Smooth muscle cell (in vitro differentiated cells): ENCODE measurements around the gene PLA2G4E. TPM values are rescaled to one million over a fixed set of nuclear protein-coding genes. Genes with fewer than 3 reads are reported as not detected.

Source experiments
- DNase-seq: peaks from one replicate; lab custom pipeline; 2025; ENCODE audit not compliant: unreplicated experiment; lab: John Stamatoyannopoulos, UW
- H2AFZ ChIP-seq: fragments of 200-600 bp; sonication (generic); 2 replicates; pipeline ENCODE4 v1.6.0; 2016; ENCODE audit warnings: antibody characterized with exemption, low read depth, mild to moderate bottlenecking
- H3F3A ChIP-seq: fragments of 200-600 bp; sonication (generic); 2 replicates; pipeline ENCODE4 v1.6.0; 2017; ENCODE audit warnings: antibody characterized with exemption, low read depth
- H3K27ac ChIP-seq: fragments of 200-600 bp; sonication (generic); 2 replicates; pipeline ENCODE4 v1.5.1; 2016; ENCODE audit warnings: low read depth, mild to moderate bottlenecking
- H3K27me3 ChIP-seq: fragments of 200-600 bp; sonication (generic); 2 replicates; pipeline ENCODE4 v1.6.1; 2016; ENCODE audit warnings: low read depth, mild to moderate bottlenecking
- H3K36me3 ChIP-seq: fragments of 200-600 bp; sonication (generic); 2 replicates; pipeline ENCODE4 v1.5.1; 2016; ENCODE audit warnings: low read depth
- H3K4me1 ChIP-seq: fragments of 200-600 bp; sonication (generic); 2 replicates; pipeline ENCODE4 v1.5.1; 2016; ENCODE audit warnings: low read depth
- H3K4me2 ChIP-seq: fragments of 200-600 bp; sonication (generic); 2 replicates; pipeline ENCODE4 v1.6.0; 2016; ENCODE audit warnings: mild to moderate bottlenecking
- H3K4me3 ChIP-seq: fragments of 200-600 bp; sonication (generic); 2 replicates; pipeline ENCODE4 v1.5.1; 2016; ENCODE audit warnings: mild to moderate bottlenecking
- H3K79me2 ChIP-seq: fragments of 200-600 bp; sonication (generic); 2 replicates; pipeline ENCODE4 v1.6.0; 2016; ENCODE audit warnings: low read depth, mild to moderate bottlenecking
- H3K9ac ChIP-seq: fragments of 200-600 bp; sonication (generic); 2 replicates; pipeline ENCODE4 v1.6.0; 2016; ENCODE audit warnings: low read depth
- H3K9me3 ChIP-seq: fragments of 200-600 bp; sonication (generic); replicated peaks from 2 replicates; pipeline ENCODE4 v1.5.1; 2016; ENCODE audit warnings: low read depth
- H4K20me1 ChIP-seq: fragments of 200-600 bp; sonication (generic); 2 replicates; pipeline ENCODE4 v1.6.0; 2016; ENCODE audit warnings: low read depth
- CTCF ChIP-seq: fragments of 200-600 bp; sonication (generic); IDR thresholded peaks from 2 replicates; pipeline ENCODE4 v1.5.1; 2017; ENCODE audit warnings: borderline replicate concordance, mild to moderate bottlenecking, antibody characterized with exemption; ENCODE audit not compliant: insufficient read depth, poor library complexity, severe bottlenecking
- WGBS: methylation state at CpG from one replicate; pipeline ENCODE4 v1.1.7; 2016; ENCODE audit warnings: low lambda C conversion rate; 5-methylcytosine and 5-hydroxymethylcytosine counted together
- polyA plus RNA-seq: library from polyadenylated mRNA; unstranded; fragments of >200 nt; fragmentation: Nextera tagmentation; extraction: Ambion mirVana; gene quantifications from 2 replicates; pipeline ENCODE4 v1.2.1, GENCODE V29; 2016
- total RNA-seq: library from RNA; depleted of rRNA; stranded (reverse); fragments of >200 nt; gene quantifications from 2 replicates; pipeline ENCODE4 v1.2.3, GENCODE V29; 2014

PLA2G4E gene
- total and polyA plus RNA-seq, 2 experiments from 2014 or later = 1.6 TPM; not detected in 1

- Histone ChIP-seq H3K79me2 (no peaks in the 10 kb centered on the region), H3K9me3 (no peaks in the 10 kb centered on the region), H2AFZ (no peak overlapping the region), H4K20me1 (no peaks in the 10 kb centered on the region), H3K27ac (no peak overlapping the region), H3K4me2 (no peak overlapping the region), H3F3A (no peaks in the 10 kb centered on the region), H3K9ac (no peak overlapping the region), H3K4me3 (no peak overlapping the region), H3K36me3 (no peaks in the 10 kb centered on the region), H3K27me3 (no peaks in the 10 kb centered on the region), H3K4me1 (no peaks in the 10 kb centered on the region)
- no peak for TF ChIP-seq CTCF
- no peak for DNase-seq
- 96% methylated on average over 8 of the region's 8 CpGs for WGBS
These were observed 16.8 kb upstream of the PLA2G4E start for GRCh38 chr15:42037656-42038055.

- H3F3A ChIP-seq = no peaks in the 10 kb centered on the region
- no peaks in the 10 kb centered on the region for H3K9me3 ChIP-seq
- H3K4me3 ChIP-seq = no peak overlapping the region
- H2AFZ ChIP-seq = no peak overlapping the region
- no peaks in the 10 kb centered on the region for H4K20me1 ChIP-seq
- no peak overlapping the region for H3K4me2 ChIP-seq
- TF ChIP-seq CTCF = no peak
- no peaks in the 10 kb centered on the region for H3K4me1 ChIP-seq
- no peaks in the 10 kb centered on the region for H3K27me3 ChIP-seq
- WGBS = 95% methylated on average over 9 of the region's 9 CpGs
- H3K36me3 ChIP-seq = no peaks in the 10 kb centered on the region
- H3K9ac ChIP-seq = no peak overlapping the region
- DNase-seq = no peak
- H3K27ac ChIP-seq = no peak overlapping the region
- no peaks in the 10 kb centered on the region for H3K79me2 ChIP-seq
These were observed 16.1 kb upstream of the PLA2G4E start for GRCh38 chr15:42036966-42037365.

- Histone ChIP-seq H3K36me3 (no peaks in the 10 kb centered on the region), H3K9ac (no peak overlapping the region), H3K27ac (no peak overlapping the region), H4K20me1 (no peaks in the 10 kb centered on the region), H3K4me1 (no peaks in the 10 kb centered on the region), H3K79me2 (no peaks in the 10 kb centered on the region), H2AFZ (no peak overlapping the region), H3K27me3 (no peaks in the 10 kb centered on the region), H3F3A (no peaks in the 10 kb centered on the region), H3K4me2 (no peak overlapping the region), H3K9me3 (no peaks in the 10 kb centered on the region), H3K4me3 (no peak overlapping the region)
- 93% methylated on average over 34 of the region's 45 CpGs for WGBS
- no peak for TF ChIP-seq CTCF
- no peak for DNase-seq
These were observed 15.5 kb upstream of the PLA2G4E start for GRCh38 chr15:42036112-42036905.

GRCh38 chr15:42035435-42035761 lies 14.6 kb upstream of the PLA2G4E start:
- DNase-seq = no peak
- no peaks in the 10 kb centered on the region for H3K4me1 ChIP-seq
- H4K20me1 ChIP-seq = no peaks in the 10 kb centered on the region
- H3K79me2 ChIP-seq = no peaks in the 10 kb centered on the region
- H3K27ac ChIP-seq = no peak overlapping the region
- H2AFZ ChIP-seq = no peak overlapping the region
- H3K9me3 ChIP-seq = no peaks in the 10 kb centered on the region
- H3K4me2 ChIP-seq = no peak overlapping the region
- H3K27me3 ChIP-seq = no peaks in the 10 kb centered on the region
- H3K9ac ChIP-seq = no peak overlapping the region
- no peak for TF ChIP-seq CTCF
- no peak overlapping the region for H3K4me3 ChIP-seq
- no peaks in the 10 kb centered on the region for H3F3A ChIP-seq
- WGBS = 47% methylated on average over 3 of the region's 3 CpGs
- H3K36me3 ChIP-seq = no peaks in the 10 kb centered on the region
